Measurements from ENCODE around the gene SLFN12L. TPM values are rescaled to one million over a fixed set of nuclear protein-coding genes. Genes with fewer than 3 reads are reported as not detected.

SLFN12L gene
- total RNA-seq, 1 experiment from 2014 or later, result 0.13 TPM

DNA sequence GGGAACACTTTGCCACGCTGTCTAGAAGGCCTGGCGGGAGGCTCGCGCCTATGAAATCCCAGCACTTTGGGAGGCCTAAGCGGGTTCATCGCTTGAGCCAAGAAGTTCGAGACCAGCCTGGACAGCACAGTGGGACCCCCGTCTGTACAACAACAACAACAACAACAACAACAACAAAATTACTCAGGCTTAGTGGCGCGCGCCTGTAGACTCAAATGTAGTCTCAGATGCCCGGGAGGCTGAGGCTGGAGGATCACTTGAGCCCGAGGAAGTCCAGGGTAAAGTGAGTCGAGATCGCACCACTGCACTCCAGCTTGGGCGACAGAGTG is 88.6 kb downstream of the SLFN12L start (continued):
- TF ChIP-seq CTCF (IDR thresholded peaks at IDR 0.05), result no peak
- no peak for TF ChIP-seq JAZF1 (CRISPR knock-in tag; IDR thresholded peaks at IDR 0.05)
- TF ChIP-seq ZNF317 (CRISPR knock-in tag; IDR thresholded peaks at IDR 0.05; ENCODE audit: borderline replicate concordance, low read depth), result no peak
- TF ChIP-seq, protein P1, sequence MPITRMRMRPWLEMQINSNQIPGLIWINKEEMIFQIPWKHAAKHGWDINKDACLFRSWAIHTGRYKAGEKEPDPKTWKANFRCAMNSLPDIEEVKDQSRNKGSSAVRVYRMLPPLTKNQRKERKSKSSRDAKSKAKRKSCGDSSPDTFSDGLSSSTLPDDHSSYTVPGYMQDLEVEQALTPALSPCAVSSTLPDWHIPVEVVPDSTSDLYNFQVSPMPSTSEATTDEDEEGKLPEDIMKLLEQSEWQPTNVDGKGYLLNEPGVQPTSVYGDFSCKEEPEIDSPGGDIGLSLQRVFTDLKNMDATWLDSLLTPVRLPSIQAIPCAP (CRISPR knock-in tag; IDR thresholded peaks at IDR 0.05), result no peak
- 0 out of 2 replicates have a peak, but pooled peaks have one; percentile 18 for TF ChIP-seq CREM (CRISPR knock-in tag; IDR thresholded peaks at IDR 0.05)
- TF ChIP-seq, protein P2, sequence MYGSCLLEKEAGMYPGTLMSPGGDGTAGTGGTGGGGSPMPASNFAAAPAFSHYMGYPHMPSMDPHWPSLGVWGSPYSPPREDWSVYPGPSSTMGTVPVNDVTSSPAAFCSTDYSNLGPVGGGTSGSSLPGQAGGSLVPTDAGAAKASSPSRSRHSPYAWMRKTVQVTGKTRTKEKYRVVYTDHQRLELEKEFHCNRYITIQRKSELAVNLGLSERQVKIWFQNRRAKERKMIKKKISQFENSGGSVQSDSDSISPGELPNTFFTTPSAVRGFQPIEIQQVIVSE (CRISPR knock-in tag; IDR thresholded peaks at IDR 0.05; ENCODE audit: borderline replicate concordance), result no peak
- no peak for TF ChIP-seq STAT6 (CRISPR knock-in tag; conservative IDR thresholded peaks at IDR 0.05; ENCODE audit: low read depth)
- no peak for TF ChIP-seq GTF2I (CRISPR knock-in tag; conservative IDR thresholded peaks at IDR 0.05)
- no peak for TF ChIP-seq ZNF423 (CRISPR knock-in tag; IDR thresholded peaks at IDR 0.05)
- TF ChIP-seq, protein P3, sequence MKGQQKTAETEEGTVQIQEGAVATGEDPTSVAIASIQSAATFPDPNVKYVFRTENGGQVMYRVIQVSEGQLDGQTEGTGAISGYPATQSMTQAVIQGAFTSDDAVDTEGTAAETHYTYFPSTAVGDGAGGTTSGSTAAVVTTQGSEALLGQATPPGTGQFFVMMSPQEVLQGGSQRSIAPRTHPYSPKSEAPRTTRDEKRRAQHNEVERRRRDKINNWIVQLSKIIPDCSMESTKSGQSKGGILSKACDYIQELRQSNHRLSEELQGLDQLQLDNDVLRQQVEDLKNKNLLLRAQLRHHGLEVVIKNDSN (CRISPR knock-in tag; IDR thresholded peaks at IDR 0.05), result no peak
- TF ChIP-seq ESRRA (CRISPR knock-in tag; IDR thresholded peaks at IDR 0.05; ENCODE audit: borderline replicate concordance), result no peak
- TF ChIP-seq, protein P4, sequence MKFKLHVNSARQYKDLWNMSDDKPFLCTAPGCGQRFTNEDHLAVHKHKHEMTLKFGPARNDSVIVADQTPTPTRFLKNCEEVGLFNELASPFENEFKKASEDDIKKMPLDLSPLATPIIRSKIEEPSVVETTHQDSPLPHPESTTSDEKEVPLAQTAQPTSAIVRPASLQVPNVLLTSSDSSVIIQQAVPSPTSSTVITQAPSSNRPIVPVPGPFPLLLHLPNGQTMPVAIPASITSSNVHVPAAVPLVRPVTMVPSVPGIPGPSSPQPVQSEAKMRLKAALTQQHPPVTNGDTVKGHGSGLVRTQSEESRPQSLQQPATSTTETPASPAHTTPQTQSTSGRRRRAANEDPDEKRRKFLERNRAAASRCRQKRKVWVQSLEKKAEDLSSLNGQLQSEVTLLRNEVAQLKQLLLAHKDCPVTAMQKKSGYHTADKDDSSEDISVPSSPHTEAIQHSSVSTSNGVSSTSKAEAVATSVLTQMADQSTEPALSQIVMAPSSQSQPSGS (CRISPR knock-in tag; IDR thresholded peaks at IDR 0.05; ENCODE audit: borderline replicate concordance, low read depth), result no peak; the same call in 1 of the 2 replicates
- no peak for TF ChIP-seq EMX1 (CRISPR knock-in tag; IDR thresholded peaks at IDR 0.05)
- no peak for TF ChIP-seq IRF2 (CRISPR knock-in tag; IDR thresholded peaks at IDR 0.05; ENCODE audit: borderline replicate concordance, low read depth)
- TF ChIP-seq SMAD4 (CRISPR knock-in tag; IDR thresholded peaks at IDR 0.05), result no peak
- TF ChIP-seq CBFB (CRISPR knock-in tag; IDR thresholded peaks at IDR 0.05; ENCODE audit: low read depth), result no peak
- TF ChIP-seq JUN (CRISPR knock-in tag; IDR thresholded peaks at IDR 0.05), result no peak
- TF ChIP-seq NR1H2 (CRISPR knock-in tag; IDR thresholded peaks at IDR 0.05), result no peak
- TF ChIP-seq, protein P5, sequence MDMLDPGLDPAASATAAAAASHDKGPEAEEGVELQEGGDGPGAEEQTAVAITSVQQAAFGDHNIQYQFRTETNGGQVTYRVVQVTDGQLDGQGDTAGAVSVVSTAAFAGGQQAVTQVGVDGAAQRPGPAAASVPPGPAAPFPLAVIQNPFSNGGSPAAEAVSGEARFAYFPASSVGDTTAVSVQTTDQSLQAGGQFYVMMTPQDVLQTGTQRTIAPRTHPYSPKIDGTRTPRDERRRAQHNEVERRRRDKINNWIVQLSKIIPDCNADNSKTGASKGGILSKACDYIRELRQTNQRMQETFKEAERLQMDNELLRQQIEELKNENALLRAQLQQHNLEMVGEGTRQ (CRISPR knock-in tag; IDR thresholded peaks at IDR 0.05), result no peak
- no peak for TF ChIP-seq AFF4 (CRISPR knock-in tag; IDR thresholded peaks at IDR 0.05; ENCODE audit: borderline replicate concordance)
- no peak for TF ChIP-seq GABPB1 (CRISPR knock-in tag; IDR thresholded peaks at IDR 0.05)
- TF ChIP-seq, protein P6, sequence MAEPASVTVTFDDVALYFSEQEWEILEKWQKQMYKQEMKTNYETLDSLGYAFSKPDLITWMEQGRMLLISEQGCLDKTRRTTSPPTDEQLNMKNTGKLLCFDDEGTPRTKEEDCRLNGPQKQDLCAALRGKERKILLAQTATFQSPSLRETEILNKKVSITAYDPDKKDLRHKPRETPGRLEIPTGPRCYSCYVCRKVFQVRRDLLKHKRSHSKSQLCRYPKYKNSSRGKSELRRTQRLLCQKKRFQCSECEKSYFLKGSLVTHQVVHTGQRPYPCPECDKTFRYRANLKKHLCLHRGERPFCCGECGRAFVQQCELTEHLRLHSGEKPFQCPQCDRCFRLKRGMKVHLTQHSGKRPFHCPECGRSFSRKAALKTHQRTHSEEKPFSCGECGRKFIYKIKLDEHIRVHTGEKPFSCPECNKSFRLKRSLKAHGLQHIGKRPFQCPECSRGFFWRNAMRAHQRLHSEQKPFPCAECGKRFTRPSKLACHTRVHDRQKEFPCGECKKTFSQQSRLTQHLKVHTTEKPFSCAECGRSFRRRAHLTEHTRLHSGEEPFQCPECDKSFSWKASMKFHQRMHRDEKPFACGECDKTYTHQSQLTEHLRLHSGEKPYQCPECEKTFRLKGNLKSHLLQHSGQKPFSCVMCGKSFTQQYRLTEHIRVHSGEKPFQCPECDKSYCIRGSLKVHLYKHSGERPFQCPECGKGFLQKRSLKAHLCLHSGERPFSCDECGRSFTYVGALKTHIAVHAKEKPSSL (CRISPR knock-in tag; conservative IDR thresholded peaks at IDR 0.05), result no peak
- no peak for TF ChIP-seq OVOL2 (CRISPR knock-in tag; IDR thresholded peaks at IDR 0.05; ENCODE audit: borderline replicate concordance)
- no peak for TF ChIP-seq MXD4 (CRISPR knock-in tag; IDR thresholded peaks at IDR 0.05; ENCODE audit: borderline replicate concordance)

All from WTC11 (cell line).